HG02884 (cell line): ENCODE measurements around the gene KRT84.

ENCODE experiments used
- ATAC-seq: cut with Tn5 transposase; IDR thresholded peaks from one replicate; pipeline ENCODE4 v1.9.1; 2021; ENCODE audit warnings: mild to moderate bottlenecking, moderate library complexity; ENCODE audit not compliant: unreplicated experiment

The KRT84 gene

GRCh38 chr12:52362118-52362726 lies 23.2 kb downstream of the KRT84 start:
- no peak for ATAC-seq

GRCh38 chr12:52361553-52361952 lies 23.9 kb downstream of the KRT84 start:
- no peak for ATAC-seq

- ATAC-seq = no peak
Measured at GRCh38 chr12:52360663-52361271, 24.7 kb downstream of the KRT84 start.

- ATAC-seq = no peak
Measured at GRCh38 chr12:52360106-52360662, 25.3 kb downstream of the KRT84 start.

- no peak for ATAC-seq
Measured at GRCh38 chr12:52359621-52360061, 25.8 kb downstream of the KRT84 start.

GRCh38 chr12:52358575-52359350 lies 26.7 kb downstream of the KRT84 start:
- peak; percentile 97 for ATAC-seq

- no peak for ATAC-seq
Measured at GRCh38 chr12:52356762-52357580, 28.5 kb downstream of the KRT84 start.

- ATAC-seq = no peak
Measured at GRCh38 chr12:52356031-52356761, 29.3 kb downstream of the KRT84 start.

GRCh38 chr12:52355176-52355575 lies 30.3 kb downstream of the KRT84 start:
- ATAC-seq = no peak

- no peak for ATAC-seq
Measured at GRCh38 chr12:52354200-52354599, 31.3 kb downstream of the KRT84 start.

GRCh38 chr12:52353766-52354165 lies 31.7 kb downstream of the KRT84 start:
- no peak for ATAC-seq

GRCh38 chr12:52352951-52353350 lies 32.5 kb downstream of the KRT84 start:
- no peak for ATAC-seq

GRCh38 chr12:52351196-52352059 lies 34.0 kb downstream of the KRT84 start:
- ATAC-seq = no peak

- no peak for ATAC-seq
Measured at GRCh38 chr12:52350786-52351185, 34.7 kb downstream of the KRT84 start.

GRCh38 chr12:52350021-52350620 lies 35.3 kb downstream of the KRT84 start:
- no peak for ATAC-seq

GRCh38 chr12:52349196-52349595 lies 36.3 kb downstream of the KRT84 start:
- no peak for ATAC-seq

- no peak for ATAC-seq
Measured at GRCh38 chr12:52347551-52348510, 37.6 kb downstream of the KRT84 start.

GRCh38 chr12:52347016-52347415 lies 38.4 kb downstream of the KRT84 start:
- ATAC-seq = no peak
